Mammary epithelial cell (primary cell): ENCODE data around the gene TFCP2L1.

Experiments used
- EZH2 ChIP-seq: IDR thresholded peaks from 2 replicates; pipeline ENCODE4 v1.6.1; 2012; ENCODE audit warnings: low read length, inconsistent platforms, borderline replicate concordance
- TF ChIP-seq, protein P1 (sequence below), 2 donors: IDR thresholded peaks in 1 of 2; conservative IDR thresholded peaks in 1 of 2; 2 replicates each; pipeline ENCODE4 v1.5.1; 2011 to 2012; ENCODE audit warnings: inconsistent platforms in 2 of 2, low read length in 2 of 2, mild to moderate bottlenecking in 2 of 2, control low read depth in 1 of 2, low read depth in 1 of 2; ENCODE audit not compliant: insufficient read depth in 1 of 2; ENCODE audit errors: extremely low read depth in 1 of 2

DNA sequence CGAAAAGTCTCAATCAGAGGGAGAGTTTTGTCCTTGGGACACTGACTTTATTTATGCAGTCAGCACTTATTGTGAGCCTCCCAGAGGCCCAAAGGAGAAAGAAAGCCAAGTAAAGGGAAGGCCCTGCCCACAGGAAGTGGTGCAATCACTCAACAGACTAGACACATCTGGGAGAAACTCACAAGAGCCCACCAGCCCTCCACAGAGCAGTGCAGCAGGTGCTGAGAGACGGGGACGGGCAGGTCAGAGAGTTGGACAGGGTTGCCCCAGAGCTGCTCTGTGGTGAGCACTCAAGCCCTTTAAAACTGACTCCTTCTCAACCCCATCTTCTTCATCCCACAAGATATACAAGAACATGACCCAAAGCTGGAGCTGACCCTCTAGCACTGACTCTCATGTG is 96.0 kb downstream of the TFCP2L1 start:
- TF ChIP-seq, protein P1, sequence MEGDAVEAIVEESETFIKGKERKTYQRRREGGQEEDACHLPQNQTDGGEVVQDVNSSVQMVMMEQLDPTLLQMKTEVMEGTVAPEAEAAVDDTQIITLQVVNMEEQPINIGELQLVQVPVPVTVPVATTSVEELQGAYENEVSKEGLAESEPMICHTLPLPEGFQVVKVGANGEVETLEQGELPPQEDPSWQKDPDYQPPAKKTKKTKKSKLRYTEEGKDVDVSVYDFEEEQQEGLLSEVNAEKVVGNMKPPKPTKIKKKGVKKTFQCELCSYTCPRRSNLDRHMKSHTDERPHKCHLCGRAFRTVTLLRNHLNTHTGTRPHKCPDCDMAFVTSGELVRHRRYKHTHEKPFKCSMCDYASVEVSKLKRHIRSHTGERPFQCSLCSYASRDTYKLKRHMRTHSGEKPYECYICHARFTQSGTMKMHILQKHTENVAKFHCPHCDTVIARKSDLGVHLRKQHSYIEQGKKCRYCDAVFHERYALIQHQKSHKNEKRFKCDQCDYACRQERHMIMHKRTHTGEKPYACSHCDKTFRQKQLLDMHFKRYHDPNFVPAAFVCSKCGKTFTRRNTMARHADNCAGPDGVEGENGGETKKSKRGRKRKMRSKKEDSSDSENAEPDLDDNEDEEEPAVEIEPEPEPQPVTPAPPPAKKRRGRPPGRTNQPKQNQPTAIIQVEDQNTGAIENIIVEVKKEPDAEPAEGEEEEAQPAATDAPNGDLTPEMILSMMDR (conservative IDR thresholded peaks at IDR 0.05 in 1 of 2, IDR thresholded peaks at IDR 0.05 in 1 of 2; ENCODE audit: extremely low read depth in 1 of 2, insufficient read depth in 1 of 2, low read depth in 1 of 2, low read length in 2 of 2): no peak
- TF ChIP-seq EZH2: no peak
